DND-41 (cell line): ENCODE results near the gene NNMT.

Source experiments
- ATAC-seq: fragments of 200-7000 bp; cut with Tn5 transposase; 3 replicates; pipeline ENCODE4 v1.9.1; 2021; ENCODE audit warnings: low read depth; ENCODE audit not compliant: insufficient read depth
- DNase-seq: peaks from one replicate; pipeline ENCODE4 v3.0.0-alpha.2; 2020
- H2AFZ ChIP-seq: 2 replicates; pipeline ENCODE4 v1.6.0; 2012; ENCODE audit warnings: low read depth, low read length
- H3K27ac ChIP-seq: 2 replicates; pipeline ENCODE4 v1.5.1; 2012; ENCODE audit warnings: low read length, inconsistent platforms
- H3K27me3 ChIP-seq: fragments of 200-600 bp; sonication (generic); 2 replicates; pipeline ENCODE4 v1.6.0; 2012; ENCODE audit warnings: low read length, mild to moderate bottlenecking, inconsistent platforms; ENCODE audit not compliant: insufficient read depth, poor library complexity
- H3K36me3 ChIP-seq: 2 replicates; pipeline ENCODE4 v1.5.1; 2012; ENCODE audit warnings: low read length, inconsistent platforms; ENCODE audit not compliant: insufficient read depth
- H3K4me1 ChIP-seq: 2 replicates; pipeline ENCODE4 v1.5.1; 2012; ENCODE audit warnings: mild to moderate bottlenecking, low read length; ENCODE audit not compliant: insufficient read depth
- H3K4me2 ChIP-seq: 2 replicates; pipeline ENCODE4 v1.6.0; 2012; ENCODE audit warnings: mild to moderate bottlenecking, moderate library complexity, low read length, inconsistent platforms; ENCODE audit not compliant: insufficient read depth
- H3K4me3 ChIP-seq, 2 experiments: fragments of 200-600 bp in 1 of 2; shearing (Covaris generic) in 1 of 2; 2 replicates each; pipeline ENCODE4 v1.5.1; 2012 to 2016; ENCODE audit warnings: inconsistent platforms in 2 of 2, low read length in 2 of 2, mild to moderate bottlenecking in 2 of 2, low read depth in 1 of 2, moderate library complexity in 1 of 2
- H3K79me2 ChIP-seq: 2 replicates; pipeline ENCODE4 v1.6.0; 2012; ENCODE audit warnings: low read length, inconsistent platforms; ENCODE audit not compliant: insufficient read depth
- H3K9ac ChIP-seq: 2 replicates; pipeline ENCODE4 v1.6.0; 2012; ENCODE audit warnings: low read depth, mild to moderate bottlenecking, inconsistent platforms, low read length, moderate library complexity
- H3K9me3 ChIP-seq: 2 replicates; pipeline ENCODE4 v1.5.1; 2012; ENCODE audit warnings: low read length, moderate library complexity, mild to moderate bottlenecking, inconsistent platforms; ENCODE audit not compliant: insufficient read depth, severe bottlenecking
- H4K20me1 ChIP-seq: 2 replicates; pipeline ENCODE4 v1.6.0; 2012; ENCODE audit warnings: low read length; ENCODE audit not compliant: insufficient read depth
- EZH2 ChIP-seq: IDR thresholded peaks from 3 replicates; pipeline ENCODE4 v1.6.1; 2012; ENCODE audit warnings: borderline replicate concordance, low read depth, mild to moderate bottlenecking, moderate library complexity, low read length, inconsistent platforms; ENCODE audit not compliant: severe bottlenecking

Gene NNMT

GRCh38 chr11:114362326-114362725 is 66.1 kb downstream of the NNMT start:
- no peaks in the 10 kb centered on the region for H3K36me3 ChIP-seq
- H2AFZ ChIP-seq, result no peak overlapping the region
- H3K9me3 ChIP-seq, result no peaks in the 10 kb centered on the region
- H3K79me2 ChIP-seq, result no peaks in the 10 kb centered on the region
- H3K4me3 ChIP-seq, result no peak overlapping the region
- no peak overlapping the region for H3K27ac ChIP-seq
- no peak overlapping the region for H3K9ac ChIP-seq
- no peaks in the 10 kb centered on the region for H4K20me1 ChIP-seq
- no peak overlapping the region for H3K4me2 ChIP-seq
- peaks cover 6% of the 10 kb centered on the region for H3K27me3 ChIP-seq
- no peaks in the 10 kb centered on the region for H3K4me1 ChIP-seq
- DNase-seq (no peak), ATAC-seq (no peak)
- no peak for TF ChIP-seq EZH2

- no peak for DNase-seq
- TF ChIP-seq EZH2, result no peak
- no peak overlapping the region for H3K9ac ChIP-seq
- no peaks in the 10 kb centered on the region for H3K36me3 ChIP-seq
- H2AFZ ChIP-seq, result no peak overlapping the region
- H3K9me3 ChIP-seq, result no peaks in the 10 kb centered on the region
- no peaks in the 10 kb centered on the region for H3K4me1 ChIP-seq
- peaks cover 6% of the 10 kb centered on the region for H3K27me3 ChIP-seq
- H3K79me2 ChIP-seq, result no peaks in the 10 kb centered on the region
- H4K20me1 ChIP-seq, result no peaks in the 10 kb centered on the region
- no peak for ATAC-seq
- H3K4me3 ChIP-seq, result no peak overlapping the region
- H3K27ac ChIP-seq, result no peak overlapping the region
- H3K4me2 ChIP-seq, result no peak overlapping the region
Observed at GRCh38 chr11:114362958-114363357, 66.8 kb downstream of the NNMT start.
